ENCODE results near the gene N4BP2. TPM values are rescaled to one million over a fixed set of nuclear protein-coding genes. Genes with fewer than 3 reads are reported as not detected.

N4BP2 gene
- total RNA-seq, 1 donor from 2014 or later, result 25.4 TPM

GRCh38 chr4:40149960-40150385 lies 93.3 kb downstream of the N4BP2 start:
- intact Hi-C loops (cut with micrococcal nuclease), result loop anchor here (1.0 to 5.0 kb wide), 6 partner anchors 44 to 402 kb away; no protein-coding TSS in a partner anchor

GRCh38 chr4:40150932-40151331 lies 94.3 kb downstream of the N4BP2 start:
- intact Hi-C loops (cut with micrococcal nuclease), result loop anchor here (1.0 to 5.0 kb wide), 6 partner anchors 43 to 401 kb away; no protein-coding TSS in a partner anchor

- intact Hi-C loops (cut with micrococcal nuclease), result loop anchor here (5.0 kb wide), 1 partner anchor 400 kb away; no protein-coding TSS in a partner anchor
Measured at GRCh38 chr4:40152637-40153036, 96.0 kb downstream of the N4BP2 start.

- intact Hi-C loops (cut with micrococcal nuclease), result no loop called here
Measured at GRCh38 chr4:40157436-40157835, 100.8 kb downstream of the N4BP2 start.

- intact Hi-C loops (cut with micrococcal nuclease), result no loop called here
Measured at GRCh38 chr4:40160258-40160657, 103.6 kb downstream of the N4BP2 start.

GRCh38 chr4:40164459-40164858 lies 107.8 kb downstream of the N4BP2 start:
- intact Hi-C loops (cut with micrococcal nuclease), result no loop called here

GRCh38 chr4:40165916-40166315 lies 109.3 kb downstream of the N4BP2 start:
- intact Hi-C loops (cut with micrococcal nuclease), result no loop called here

GRCh38 chr4:40168070-40168469 lies 111.4 kb downstream of the N4BP2 start:
- intact Hi-C loops (cut with micrococcal nuclease), result no loop called here

- intact Hi-C loops (cut with micrococcal nuclease), result no loop called here
Measured at GRCh38 chr4:40170588-40170987, 113.9 kb downstream of the N4BP2 start.

- intact Hi-C loops (cut with micrococcal nuclease), result no loop called here
Measured at GRCh38 chr4:40173470-40173875, 116.8 kb downstream of the N4BP2 start.

- intact Hi-C loops (cut with micrococcal nuclease), result no loop called here
Measured at GRCh38 chr4:40176602-40177001, 120.0 kb downstream of the N4BP2 start.

- intact Hi-C loops (cut with micrococcal nuclease), result no loop called here
Measured at GRCh38 chr4:40177591-40177990, 120.9 kb downstream of the N4BP2 start.

GRCh38 chr4:40178672-40179071 lies 122.0 kb downstream of the N4BP2 start:
- intact Hi-C loops (cut with micrococcal nuclease), result no loop called here

GRCh38 chr4:40179360-40179759 lies 122.7 kb downstream of the N4BP2 start:
- intact Hi-C loops (cut with micrococcal nuclease), result no loop called here

GRCh38 chr4:40180356-40180755 lies 123.7 kb downstream of the N4BP2 start:
- intact Hi-C loops (cut with micrococcal nuclease), result no loop called here

GRCh38 chr4:40182001-40182400 lies 125.4 kb downstream of the N4BP2 start:
- intact Hi-C loops (cut with micrococcal nuclease), result no loop called here

GRCh38 chr4:40182954-40183353 lies 126.3 kb downstream of the N4BP2 start:
- intact Hi-C loops (cut with micrococcal nuclease), result no loop called here

GRCh38 chr4:40183615-40184411 lies 127.2 kb downstream of the N4BP2 start:
- intact Hi-C loops (cut with micrococcal nuclease), result no loop called here

- intact Hi-C loops (cut with micrococcal nuclease), result no loop called here
Measured at GRCh38 chr4:40185830-40186664, 129.4 kb downstream of the N4BP2 start.

- intact Hi-C loops (cut with micrococcal nuclease), result no loop called here
Measured at GRCh38 chr4:40186665-40187014, 130.0 kb downstream of the N4BP2 start.

GRCh38 chr4:40187386-40187906 lies 130.8 kb downstream of the N4BP2 start:
- intact Hi-C loops (cut with micrococcal nuclease), result no loop called here

- intact Hi-C loops (cut with micrococcal nuclease), result loop anchor here (5.0 kb wide), 1 partner anchor 37 kb away; no protein-coding TSS in a partner anchor
Measured at GRCh38 chr4:40190019-40190418, 133.4 kb downstream of the N4BP2 start.
